HepG2 (cell line): Measurements from ENCODE around the gene SLC2A8. TPM values are rescaled to one million over a fixed set of nuclear protein-coding genes. Genes with fewer than 3 reads are reported as not detected.
A peak's percentile ranks its signal among the peaks of the same experiment; 100 is the strongest.

ENCODE experiments used
- ATF7-NPFF ChIP-seq: sonication (generic); formaldehyde crosslinking; IDR thresholded peaks from 2 replicates; pipeline ENCODE4 v1.8.1; 2023; ENCODE audit warnings: mild to moderate bottlenecking, low read depth, missing genetic modification reagents, moderate library complexity
- CTCF ChIP-seq: sonication (generic); formaldehyde crosslinking; IDR thresholded peaks from 2 replicates; pipeline ENCODE4 v1.5.0; 2020; ENCODE audit warnings: mild to moderate bottlenecking, missing genetic modification reagents, moderate library complexity
- EHMT2 ChIP-seq: fragments of 200-600 bp; sonication (generic); IDR thresholded peaks from 2 replicates; pipeline ENCODE4 v1.7.0; 2017; ENCODE audit warnings: antibody characterized with exemption, low read depth, low read length, borderline replicate concordance
- ELF1 ChIP-seq: sonication (generic); formaldehyde crosslinking; IDR thresholded peaks from 2 replicates; pipeline ENCODE4 v1.4.0; 2020; ENCODE audit warnings: missing genetic modification reagents
- GRHL1 ChIP-seq: sonication (generic); formaldehyde crosslinking; conservative IDR thresholded peaks from 2 replicates; pipeline ENCODE4 v1.8.0; 2022; ENCODE audit warnings: missing genetic modification reagents
- IKZF4 ChIP-seq: sonication (generic); formaldehyde crosslinking; IDR thresholded peaks from 2 replicates; pipeline ENCODE4 v1.5.1; 2020; ENCODE audit warnings: borderline replicate concordance, mild to moderate bottlenecking, low read depth, missing genetic modification reagents; ENCODE audit errors: not compliant biosample characterization
- JDP2 ChIP-seq: sonication (generic); formaldehyde crosslinking; IDR thresholded peaks from 2 replicates; pipeline ENCODE4 v1.8.1; 2022; ENCODE audit warnings: missing genetic modification reagents, borderline replicate concordance
- KLF13 ChIP-seq: sonication (generic); formaldehyde crosslinking; IDR thresholded peaks from 2 replicates; pipeline ENCODE4 v1.4.0; 2020; ENCODE audit warnings: mild to moderate bottlenecking, missing genetic modification reagents
- MEIS2 ChIP-seq: sonication (generic); formaldehyde crosslinking; IDR thresholded peaks from 2 replicates; pipeline ENCODE4 v1.9.0; 2021; ENCODE audit warnings: mild to moderate bottlenecking, missing genetic modification reagents
- MIER3 ChIP-seq: IDR thresholded peaks from 2 replicates; pipeline ENCODE4 v1.6.1; 2016; ENCODE audit warnings: missing compliant biosample characterization, borderline replicate concordance
- MLX ChIP-seq: IDR thresholded peaks from 2 replicates; pipeline ENCODE4 v1.6.1; 2016
- MTF2 ChIP-seq: sonication (generic); formaldehyde crosslinking; IDR thresholded peaks from 2 replicates; pipeline ENCODE4 v1.5.0; 2020; ENCODE audit warnings: missing genetic modification reagents, borderline replicate concordance
- TEF ChIP-seq: sonication (generic); formaldehyde crosslinking; IDR thresholded peaks from 2 replicates; pipeline ENCODE4 v1.5.0; 2020; ENCODE audit warnings: missing genetic modification reagents
- ZNF136 ChIP-seq: sonication (generic); formaldehyde crosslinking; IDR thresholded peaks from 2 replicates; pipeline ENCODE4 v1.8.1; 2022; ENCODE audit warnings: low read depth, mild to moderate bottlenecking, moderate library complexity, missing genetic modification reagents
- ZNF17 ChIP-seq: sonication (generic); formaldehyde crosslinking; IDR thresholded peaks from 2 replicates; pipeline ENCODE4 v1.5.0; 2020; ENCODE audit warnings: mild to moderate bottlenecking, missing genetic modification reagents
- ZNF362 ChIP-seq: sonication (generic); formaldehyde crosslinking; IDR thresholded peaks from 2 replicates; pipeline ENCODE4 v1.4.0; 2020; ENCODE audit warnings: missing genetic modification reagents, mild to moderate bottlenecking, borderline replicate concordance
- ZNF512 ChIP-seq: sonication (generic); formaldehyde crosslinking; IDR thresholded peaks from 2 replicates; pipeline ENCODE4 v1.4.0; 2020; ENCODE audit warnings: mild to moderate bottlenecking, missing genetic modification reagents
- ZNF552 ChIP-seq: sonication (generic); formaldehyde crosslinking; IDR thresholded peaks from 2 replicates; pipeline ENCODE4 v1.9.0; 2022; ENCODE audit warnings: missing genetic modification reagents, mild to moderate bottlenecking, borderline replicate concordance
- ZNF598 ChIP-seq: sonication (generic); formaldehyde crosslinking; IDR thresholded peaks from 2 replicates; pipeline ENCODE4 v1.5.1; 2020; ENCODE audit warnings: mild to moderate bottlenecking, missing genetic modification reagents, borderline replicate concordance
- ZNF619 ChIP-seq: sonication (generic); formaldehyde crosslinking; IDR thresholded peaks from 2 replicates; pipeline ENCODE4 v1.4.0; 2020; ENCODE audit warnings: mild to moderate bottlenecking, missing genetic modification reagents
- ZNF713 ChIP-seq: sonication (generic); formaldehyde crosslinking; IDR thresholded peaks from 2 replicates; pipeline ENCODE4 v1.4.0; 2020; ENCODE audit warnings: mild to moderate bottlenecking, missing genetic modification reagents
- ZNF788 ChIP-seq: sonication (generic); formaldehyde crosslinking; IDR thresholded peaks from 2 replicates; pipeline ENCODE4 v1.5.0; 2020; ENCODE audit warnings: mild to moderate bottlenecking, missing genetic modification reagents, borderline replicate concordance
- polyA plus RNA-seq, 8 experiments: library from polyadenylated mRNA; depleted of rRNA in 3 of 8; stranded (reverse) in 7 of 8; unstranded in 1 of 8; fragments of >200 nt; fragmentation: Illumina TruSeq in 4 of 8; extraction: Trizol in 4 of 8; gene quantifications; 2 replicates each; pipeline versions ENCODE4 v1.2.1 to v1.2.3, GENCODE V29; 2011 to 2016; ENCODE audit warnings: low read depth in 4 of 8, missing spikeins in 1 of 8, mixed read lengths in 1 of 8; ENCODE audit not compliant: insufficient read depth in 1 of 8
- total RNA-seq, 5 experiments: library from RNA; depleted of rRNA; stranded (reverse); fragments of >200 nt; fragmentation: Illumina TruSeq; extraction: Trizol; gene quantifications; 2 replicates each; pipeline ENCODE4 v1.2.3, GENCODE V29; 2016; ENCODE audit warnings: low read depth in 1 of 5

The SLC2A8 gene
- total and polyA plus RNA-seq, 2 of the 13 experiments (the other 11 are each of a cell fraction or from before 2014, with no cell fraction given), result 22.6 to 48.6 TPM

GRCh38 chr9:127397646-127398274 lies 791 bp downstream of the SLC2A8 start (continued):
- TF ChIP-seq EHMT2 (no peak), ZNF788 (CRISPR knock-in tag) (0 out of 2 replicates have a peak, but pooled peaks have one; percentile 53), ZNF598 (CRISPR knock-in tag) (no peak), ELF1 (0 out of 2 replicates have a peak, but pooled peaks have one; percentile 24), GRHL1 (CRISPR knock-in tag) (no peak), IKZF4 (CRISPR knock-in tag) (no peak), ZNF362 (CRISPR knock-in tag) (no peak), TEF (no peak), JDP2 (no peak), MTF2 (no peak), ZNF512 (CRISPR knock-in tag) (no peak), ATF7-NPFF (CRISPR knock-in tag) (no peak), MLX (CRISPR knock-in tag) (no peak), ZNF713 (CRISPR knock-in tag) (no peak), ZNF552 (peak; percentile 47; the same call in 1 of the 2 replicates), MIER3 (CRISPR knock-in tag) (no peak), KLF13 (no peak), ZNF17 (no peak), ZNF619 (CRISPR knock-in tag) (no peak), MEIS2 (CRISPR knock-in tag) (no peak), CTCF (CRISPR knock-in tag) (peak; percentile 95), ZNF136 (CRISPR knock-in tag) (no peak)
